HepG2 (cell line): ENCODE measurements around the gene ESF1. TPM values are rescaled to one million over a fixed set of nuclear protein-coding genes. Genes with fewer than 3 reads are reported as not detected.

ENCODE experiments used
- ARID5B ChIP-seq: IDR thresholded peaks from 2 replicates; pipeline ENCODE4 v1.4.0; 2020; ENCODE audit warnings: mild to moderate bottlenecking, missing genetic modification reagents
- ATM ChIP-seq: fragments of 450-650 bp; IDR thresholded peaks from 2 replicates; pipeline ENCODE4 v1.7.1; 2017; ENCODE audit warnings: mild to moderate bottlenecking, borderline replicate concordance
- BRCA1 ChIP-seq: sonication (generic); formaldehyde crosslinking; IDR thresholded peaks from 2 replicates; pipeline ENCODE4 v1.4.0; 2020; ENCODE audit warnings: missing genetic modification reagents
- CREM ChIP-seq, 2 experiments: sonication (generic) in 1 of 2; formaldehyde crosslinking in 1 of 2; IDR thresholded peaks; 2 replicates each; pipeline versions ENCODE4 v1.4.0 to v1.6.1; 2016 to 2020; ENCODE audit warnings: antibody characterized with exemption in 1 of 2, mild to moderate bottlenecking in 1 of 2, missing genetic modification reagents in 1 of 2
- FOXM1 ChIP-seq: sonication (generic); formaldehyde crosslinking; IDR thresholded peaks from 2 replicates; pipeline ENCODE4 v1.5.0; 2020; ENCODE audit warnings: missing genetic modification reagents
- NFRKB ChIP-seq: fragments of 450-650 bp; IDR thresholded peaks from 2 replicates; pipeline ENCODE4 v1.6.1; 2017
- SIN3A ChIP-seq: IDR thresholded peaks from 2 replicates; pipeline ENCODE4 v1.6.1; 2011; ENCODE audit warnings: low read depth, mild to moderate bottlenecking, control low read depth, low read length, borderline replicate concordance
- TAF1 ChIP-seq: sonication (generic); formaldehyde crosslinking; IDR thresholded peaks from 2 replicates; pipeline ENCODE4 v1.4.0; 2020; ENCODE audit warnings: missing genetic modification reagents
- ZBTB33 ChIP-seq: sonication (generic); formaldehyde crosslinking; IDR thresholded peaks from 2 replicates; pipeline ENCODE4 v1.4.0; 2020; ENCODE audit warnings: missing genetic modification reagents
- ZNF292 ChIP-seq: sonication (generic); formaldehyde crosslinking; IDR thresholded peaks from 2 replicates; pipeline ENCODE4 v1.8.1; 2022; ENCODE audit warnings: mild to moderate bottlenecking, low read depth, missing genetic modification reagents, borderline replicate concordance
- ZNF724P ChIP-seq: sonication (generic); formaldehyde crosslinking; IDR thresholded peaks from 2 replicates; pipeline ENCODE4 v1.8.0; 2022; ENCODE audit warnings: missing genetic modification reagents, borderline replicate concordance
- ZNF747 ChIP-seq: sonication (generic); formaldehyde crosslinking; IDR thresholded peaks from 2 replicates; pipeline ENCODE4 v1.8.1; 2023; ENCODE audit warnings: missing genetic modification reagents, mild to moderate bottlenecking, borderline replicate concordance
- polyA plus RNA-seq, 8 experiments: library from polyadenylated mRNA; depleted of rRNA in 3 of 8; stranded (reverse) in 7 of 8; unstranded in 1 of 8; fragments of >200 nt; fragmentation: Illumina TruSeq in 4 of 8; extraction: Trizol in 4 of 8; gene quantifications; 2 replicates each; pipeline versions ENCODE4 v1.2.1 to v1.2.3, GENCODE V29; 2011 to 2016; ENCODE audit warnings: low read depth in 4 of 8, missing spikeins in 1 of 8, mixed read lengths in 1 of 8; ENCODE audit not compliant: insufficient read depth in 1 of 8
- total RNA-seq, 5 experiments: library from RNA; depleted of rRNA; stranded (reverse); fragments of >200 nt; fragmentation: Illumina TruSeq; extraction: Trizol; gene quantifications; 2 replicates each; pipeline ENCODE4 v1.2.3, GENCODE V29; 2016; ENCODE audit warnings: low read depth in 1 of 5
- TF ChIP-seq, protein P1 (sequence below): sonication (generic); formaldehyde crosslinking; IDR thresholded peaks from 2 replicates; pipeline ENCODE4 v1.8.0; 2022; ENCODE audit warnings: mild to moderate bottlenecking, missing genetic modification reagents; ENCODE audit not compliant: insufficient replicate concordance
- TF ChIP-seq, protein P2 (sequence below): IDR thresholded peaks from 2 replicates; pipeline ENCODE4 v1.6.1; 2016; ENCODE audit warnings: low read depth
- TF ChIP-seq, protein P3 (sequence below): sonication (generic); formaldehyde crosslinking; IDR thresholded peaks from 2 replicates; pipeline ENCODE4 v1.4.0; 2020; ENCODE audit warnings: missing genetic modification reagents, borderline replicate concordance

The ESF1 gene
- total and polyA plus RNA-seq, 2 of the 13 experiments (the other 11 are each of a cell fraction or from before 2014, with no cell fraction given): 7.3 to 66.9 TPM

GRCh38 chr20:13784893-13785715 is at the start of gene ESF1, which contains the start of gene NDUFAF5 (continued):
- TF ChIP-seq, protein P1, sequence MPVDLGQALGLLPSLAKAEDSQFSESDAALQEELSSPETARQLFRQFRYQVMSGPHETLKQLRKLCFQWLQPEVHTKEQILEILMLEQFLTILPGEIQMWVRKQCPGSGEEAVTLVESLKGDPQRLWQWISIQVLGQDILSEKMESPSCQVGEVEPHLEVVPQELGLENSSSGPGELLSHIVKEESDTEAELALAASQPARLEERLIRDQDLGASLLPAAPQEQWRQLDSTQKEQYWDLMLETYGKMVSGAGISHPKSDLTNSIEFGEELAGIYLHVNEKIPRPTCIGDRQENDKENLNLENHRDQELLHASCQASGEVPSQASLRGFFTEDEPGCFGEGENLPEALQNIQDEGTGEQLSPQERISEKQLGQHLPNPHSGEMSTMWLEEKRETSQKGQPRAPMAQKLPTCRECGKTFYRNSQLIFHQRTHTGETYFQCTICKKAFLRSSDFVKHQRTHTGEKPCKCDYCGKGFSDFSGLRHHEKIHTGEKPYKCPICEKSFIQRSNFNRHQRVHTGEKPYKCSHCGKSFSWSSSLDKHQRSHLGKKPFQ (CRISPR knock-in tag): peak; percentile 91
- TF ChIP-seq TAF1 (CRISPR knock-in tag): peak; percentile 86
- TF ChIP-seq ATM: no peak
- 0 out of 2 replicates have a peak, but pooled peaks have one; percentile 60 for TF ChIP-seq FOXM1 (CRISPR knock-in tag)
- TF ChIP-seq ZBTB33 (CRISPR knock-in tag): peak; percentile 88
- TF ChIP-seq ARID5B: peak; percentile 85
- TF ChIP-seq BRCA1: peak; percentile 97
- TF ChIP-seq, protein P2, sequence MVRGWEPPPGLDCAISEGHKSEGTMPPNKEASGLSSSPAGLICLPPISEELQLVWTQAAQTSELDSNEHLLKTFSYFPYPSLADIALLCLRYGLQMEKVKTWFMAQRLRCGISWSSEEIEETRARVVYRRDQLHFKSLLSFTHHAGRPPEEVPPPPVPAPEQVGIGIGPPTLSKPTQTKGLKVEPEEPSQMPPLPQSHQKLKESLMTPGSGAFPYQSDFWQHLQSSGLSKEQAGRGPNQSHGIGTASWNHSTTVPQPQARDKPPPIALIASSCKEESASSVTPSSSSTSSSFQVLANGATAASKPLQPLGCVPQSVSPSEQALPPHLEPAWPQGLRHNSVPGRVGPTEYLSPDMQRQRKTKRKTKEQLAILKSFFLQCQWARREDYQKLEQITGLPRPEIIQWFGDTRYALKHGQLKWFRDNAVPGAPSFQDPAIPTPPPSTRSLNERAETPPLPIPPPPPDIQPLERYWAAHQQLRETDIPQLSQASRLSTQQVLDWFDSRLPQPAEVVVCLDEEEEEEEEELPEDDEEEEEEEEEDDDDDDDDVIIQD: peak; percentile 100
- TF ChIP-seq NFRKB: no peak
- TF ChIP-seq ZNF747: peak; percentile 99; the same call in 1 of the 2 replicates
- peak; percentile 94 for TF ChIP-seq CREM (IDR thresholded peaks at IDR 0.05)
- TF ChIP-seq CREM (CRISPR knock-in tag; IDR thresholded peaks at IDR 0.05): 0 out of 2 replicates have a peak, but pooled peaks have one; percentile 48
- TF ChIP-seq ZNF724P: no peak; the same call in 1 of the 2 replicates
- TF ChIP-seq, protein P3, sequence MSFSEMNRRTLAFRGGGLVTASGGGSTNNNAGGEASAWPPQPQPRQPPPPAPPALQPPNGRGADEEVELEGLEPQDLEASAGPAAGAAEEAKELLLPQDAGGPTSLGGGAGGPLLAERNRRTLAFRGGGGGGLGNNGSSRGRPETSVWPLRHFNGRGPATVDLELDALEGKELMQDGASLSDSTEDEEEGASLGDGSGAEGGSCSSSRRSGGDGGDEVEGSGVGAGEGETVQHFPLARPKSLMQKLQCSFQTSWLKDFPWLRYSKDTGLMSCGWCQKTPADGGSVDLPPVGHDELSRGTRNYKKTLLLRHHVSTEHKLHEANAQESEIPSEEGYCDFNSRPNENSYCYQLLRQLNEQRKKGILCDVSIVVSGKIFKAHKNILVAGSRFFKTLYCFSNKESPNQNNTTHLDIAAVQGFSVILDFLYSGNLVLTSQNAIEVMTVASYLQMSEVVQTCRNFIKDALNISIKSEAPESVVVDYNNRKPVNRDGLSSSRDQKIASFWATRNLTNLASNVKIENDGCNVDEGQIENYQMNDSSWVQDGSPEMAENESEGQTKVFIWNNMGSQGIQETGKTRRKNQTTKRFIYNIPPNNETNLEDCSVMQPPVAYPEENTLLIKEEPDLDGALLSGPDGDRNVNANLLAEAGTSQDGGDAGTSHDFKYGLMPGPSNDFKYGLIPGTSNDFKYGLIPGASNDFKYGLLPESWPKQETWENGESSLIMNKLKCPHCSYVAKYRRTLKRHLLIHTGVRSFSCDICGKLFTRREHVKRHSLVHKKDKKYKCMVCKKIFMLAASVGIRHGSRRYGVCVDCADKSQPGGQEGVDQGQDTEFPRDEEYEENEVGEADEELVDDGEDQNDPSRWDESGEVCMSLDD: peak; percentile 86
- no peak; the same call in none of the 2 replicates for TF ChIP-seq ZNF292 (CRISPR knock-in tag)
- TF ChIP-seq SIN3A: peak; percentile 100
